C4-2B (cell line): Measurements from ENCODE around the gene FGFRL1.

Experiments used
- CTCF ChIP-seq: fragments of 450-650 bp; conservative IDR thresholded peaks from 2 replicates; pipeline ENCODE4 v1.5.1; 2017; ENCODE audit warnings: mild to moderate bottlenecking
- ZFX ChIP-seq: fragments of 450-650 bp; IDR thresholded peaks from 2 replicates; pipeline ENCODE4 v1.6.1; 2017

DNA sequence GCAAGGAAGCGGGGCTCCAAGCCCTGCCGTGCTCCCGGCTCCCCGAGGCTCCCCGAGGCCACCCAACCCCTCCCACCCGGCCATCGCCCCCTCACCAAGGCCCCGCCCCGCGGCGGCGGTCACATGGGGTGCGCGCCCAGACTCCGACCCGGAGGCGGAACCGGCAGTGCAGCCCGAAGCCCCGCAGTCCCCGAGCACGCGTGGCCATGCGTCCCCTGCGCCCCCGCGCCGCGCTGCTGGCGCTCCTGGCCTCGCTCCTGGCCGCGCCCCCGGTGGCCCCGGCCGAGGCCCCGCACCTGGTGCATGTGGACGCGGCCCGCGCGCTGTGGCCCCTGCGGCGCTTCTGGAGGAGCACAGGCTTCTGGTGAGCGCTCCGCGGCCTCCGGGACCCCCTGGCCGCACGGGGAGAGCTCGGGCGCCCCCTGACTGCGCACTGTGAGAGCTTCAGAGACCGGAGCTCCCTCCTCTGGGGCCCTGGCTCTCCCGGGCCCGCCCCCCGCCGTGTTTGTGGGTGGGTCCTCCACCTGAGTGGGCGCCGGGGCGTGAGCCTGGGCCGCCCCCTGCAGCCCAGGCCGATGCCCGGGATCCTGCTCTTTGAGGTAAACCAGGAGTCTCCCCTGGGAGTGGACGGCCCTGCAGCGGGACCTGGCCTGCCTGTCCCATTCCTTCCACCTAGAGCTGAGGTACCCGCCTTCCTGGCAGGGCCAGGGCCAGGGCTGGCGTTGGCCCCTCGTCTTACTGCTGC lies 24.4 kb upstream of the FGFRL1 start, which contains the start of gene IDUA:
- TF ChIP-seq CTCF (no peak; the same call in 1 of the 2 replicates), ZFX (0 out of 2 replicates have a peak, but pooled peaks have one; percentile 25)
